Mesenteric fat pad (tissue), 1 donor: ENCODE measurements around the gene SOX30. TPM values are rescaled to one million over a fixed set of nuclear protein-coding genes. Genes with fewer than 3 reads are reported as not detected.

ENCODE experiments used
- DNase-seq: peaks from one replicate; pipeline ENCODE4 v3.0.0-alpha.2; 2020; ENCODE audit warnings: low spot score
- total RNA-seq: library from RNA; stranded (reverse); fragmentation: NEBNext Ultra II Directional; extraction: Animal tissue kit (Norgen Biotek cat#: 25700); gene quantifications from one replicate; pipeline ENCODE4 v1.2.1, GENCODE V29; 2021
- donor health status: DM: yes; HTN: yes; CAD: no.

Gene SOX30
- total RNA-seq, 1 donor from 2014 or later: not detected

- DNase-seq: no peak
Measured at GRCh38 chr5:157578079-157578780, 74.0 kb downstream of the SOX30 start.

- no peak for DNase-seq
Measured at GRCh38 chr5:157576678-157577077, 75.6 kb downstream of the SOX30 start.

Other genes starting within 250 kb of the SOX30 start
- gene NIPAL4, start 192.2 kb downstream of the SOX30 start, total RNA-seq: not detected
- 9.4 TPM for gene ADAM19, start 76.7 kb downstream of the SOX30 start, total RNA-seq
- gene C5orf52, start 19.1 kb upstream of the SOX30 start, total RNA-seq: not detected
- 7.5 TPM for gene THG1L, start 79.0 kb upstream of the SOX30 start, total RNA-seq
- gene LSM11, start 91.3 kb upstream of the SOX30 start, total RNA-seq: 2.1 TPM
- 74.6 TPM for gene CLINT1, start 206.7 kb upstream of the SOX30 start, total RNA-seq